Stromal cell of bone marrow (primary cell): ENCODE results near the gene HYLS1.
"Not testable (repeated sequence)": the region's sequence is repeated elsewhere in the genome, so short reads cannot be mapped to it uniquely, and the experiment has no call there.

Experiments
- DNase-seq: peaks from one replicate; pipeline ENCODE4 v3.0.0-alpha.2; 2012; ENCODE audit warnings: low read depth

HYLS1 gene

GRCh38 chr11:125903711-125904659 is 16.5 kb downstream of the HYLS1 start, which contains the start of gene DDX25:
DDX25 (plus strand) TSS chr11:125904508; CDS start chr11:125904518, 10 bp downstream.
- DNase-seq = no peak

- DNase-seq = no peak
These were observed 17.2 kb downstream of the HYLS1 start for GRCh38 chr11:125904678-125905077.

GRCh38 chr11:125910226-125910849 is 22.9 kb downstream of the HYLS1 start:
- DNase-seq = no peak

GRCh38 chr11:125914601-125915000 is 27.1 kb downstream of the HYLS1 start:
- DNase-seq = not testable (repeated sequence)

- no peak for DNase-seq
These were observed 29.3 kb downstream of the HYLS1 start for GRCh38 chr11:125916683-125917347.

GRCh38 chr11:125918140-125918840 is 30.8 kb downstream of the HYLS1 start:
- no peak for DNase-seq

GRCh38 chr11:125921042-125921441 is 33.6 kb downstream of the HYLS1 start:
- DNase-seq = no peak

GRCh38 chr11:125922156-125922555 is 34.7 kb downstream of the HYLS1 start:
- no peak for DNase-seq

GRCh38 chr11:125923012-125923579 is 35.6 kb downstream of the HYLS1 start:
- peak; percentile 54 for DNase-seq

GRCh38 chr11:125923633-125924032 is 36.2 kb downstream of the HYLS1 start:
- DNase-seq = no peak

GRCh38 chr11:125924384-125925007 is 37.0 kb downstream of the HYLS1 start:
- DNase-seq = no peak

GRCh38 chr11:125925247-125925740 is 37.8 kb downstream of the HYLS1 start:
- no peak for DNase-seq

GRCh38 chr11:125925804-125926203 is 38.3 kb downstream of the HYLS1 start:
- no peak for DNase-seq

GRCh38 chr11:125926682-125927081 is 39.2 kb downstream of the HYLS1 start:
- no peak for DNase-seq

GRCh38 chr11:125929445-125930075 is 42.1 kb downstream of the HYLS1 start:
- no peak for DNase-seq

GRCh38 chr11:125930076-125930450 is 42.6 kb downstream of the HYLS1 start:
- DNase-seq = no peak

- no peak for DNase-seq
These were observed 43.6 kb downstream of the HYLS1 start for GRCh38 chr11:125931116-125931515.

GRCh38 chr11:125931668-125932067 is 44.2 kb downstream of the HYLS1 start:
- no peak for DNase-seq

GRCh38 chr11:125932301-125932700 is 44.8 kb downstream of the HYLS1 start:
- no peak for DNase-seq

- no peak for DNase-seq
These were observed 45.8 kb downstream of the HYLS1 start for GRCh38 chr11:125933030-125933813.
